Activated CD4-positive, alpha-beta T cell treated with anti-CD3 and anti-CD28 coated beads, Interleukin-2, Interleukin-6, amounts not matched to agents 100 ng/mL and 50 ng/mL, durations not matched to agents 16 hours and 8 hours (primary cell): Measurements from ENCODE around the gene ASCC2.
"Not testable (repeated sequence)": the region's sequence is repeated elsewhere in the genome, so short reads cannot be mapped to it uniquely, and the experiment has no call there.

ENCODE experiments used
- DNase-seq: peaks from one replicate; pipeline ENCODE4 v3.0.0-alpha.2; 2020

ASCC2 gene

DNA sequence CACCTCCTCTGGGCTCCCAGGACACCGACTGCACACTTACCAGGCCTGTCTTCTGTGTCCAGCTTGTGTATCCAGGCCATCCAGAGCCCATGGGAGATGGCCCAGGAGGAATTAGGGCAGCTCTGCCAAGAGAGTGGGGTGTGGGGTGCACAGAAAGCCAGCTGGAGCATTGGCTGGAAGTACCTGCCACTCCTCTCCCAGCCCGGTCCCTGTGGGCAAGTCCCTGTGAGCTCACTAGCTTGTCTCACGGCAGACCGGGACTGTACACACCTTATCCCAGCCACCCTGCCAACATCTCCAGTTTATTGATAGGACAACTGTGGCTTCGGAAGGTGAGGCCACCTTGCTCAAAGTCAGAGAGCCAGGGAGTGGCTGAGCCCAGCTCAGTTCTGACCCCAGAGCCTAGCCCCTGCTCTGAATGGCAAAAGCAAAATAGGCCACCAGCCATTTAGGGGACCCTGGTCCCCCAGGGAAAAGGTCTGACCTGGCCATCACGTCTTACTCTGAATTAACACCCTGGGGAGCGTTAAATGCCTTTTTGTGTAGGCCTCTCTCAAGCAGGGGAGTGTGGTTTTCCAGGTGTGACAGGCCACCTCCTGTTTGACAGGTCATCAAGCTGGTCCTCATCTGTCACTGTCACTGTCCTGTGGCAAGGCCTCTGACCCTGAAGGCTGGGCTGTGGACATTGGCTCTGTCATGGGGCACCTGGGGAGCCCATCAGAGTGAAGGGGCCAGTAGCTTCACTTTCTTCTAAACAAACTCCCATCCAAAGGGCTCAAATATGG, 55.8 kb downstream of the ASCC2 start:
- DNase-seq, result no peak

DNA sequence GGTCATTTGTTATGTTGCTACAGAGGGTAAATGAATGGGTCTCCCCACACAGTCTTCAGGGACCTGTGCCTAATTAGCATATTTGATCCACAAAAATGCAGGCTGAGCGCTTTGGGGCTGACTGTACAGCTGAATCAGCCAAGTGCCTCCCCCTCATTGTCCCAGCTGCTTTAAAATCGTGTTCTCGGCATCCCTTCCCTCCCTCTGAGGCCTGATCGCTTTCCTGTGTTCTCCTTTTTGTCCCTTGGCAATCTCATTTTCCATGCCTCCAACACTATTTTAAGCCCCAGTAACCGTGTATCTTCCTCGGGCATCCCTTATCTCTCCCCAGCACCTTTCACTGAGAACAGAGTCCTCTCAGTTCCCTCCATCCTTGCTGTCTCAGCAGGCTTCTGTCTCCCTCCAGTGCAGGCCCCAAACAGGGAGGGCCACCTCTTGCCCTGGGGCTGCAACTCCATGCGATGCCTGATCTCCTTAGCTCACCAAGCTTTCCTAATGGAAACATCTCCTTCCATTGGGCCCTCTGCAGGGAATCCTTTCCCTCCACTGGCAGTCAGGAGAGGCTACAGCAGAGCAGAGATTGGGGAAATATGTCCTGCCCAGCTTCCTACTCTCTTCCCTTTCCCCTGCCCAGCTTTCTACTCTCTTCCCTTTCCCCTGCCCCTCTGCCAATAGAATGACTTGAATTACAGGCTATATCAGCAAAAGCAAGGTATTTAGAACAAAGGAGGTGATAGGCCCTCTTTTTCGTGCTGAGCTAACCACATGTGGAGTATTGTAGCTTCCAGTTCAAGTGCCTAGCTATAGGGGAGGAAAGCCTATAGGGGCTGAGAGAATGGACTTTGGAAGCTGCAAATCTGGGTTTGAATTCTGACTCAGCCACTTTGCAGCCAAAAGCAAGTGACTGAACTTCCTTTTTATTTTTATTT, 57.1 kb downstream of the ASCC2 start:
- no peak for DNase-seq

DNA sequence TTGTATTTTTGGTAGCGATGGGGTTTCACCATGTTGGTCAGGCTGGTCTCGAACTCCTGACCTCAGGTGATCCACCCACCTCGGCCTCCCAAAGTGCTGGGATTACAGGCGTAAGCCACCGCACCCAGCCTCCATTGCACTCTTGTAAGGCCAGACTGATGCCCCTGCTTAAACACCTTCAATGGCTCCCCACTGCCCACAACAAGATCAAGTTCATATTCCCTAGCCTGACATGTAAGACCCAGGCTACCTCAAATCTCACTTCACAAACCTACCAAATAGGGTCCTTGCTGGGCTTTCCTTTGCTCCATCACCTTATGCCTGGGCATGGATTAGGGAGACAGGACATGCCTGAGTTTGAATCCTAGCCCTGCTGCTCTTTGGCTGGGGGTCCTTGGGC, 57.9 kb downstream of the ASCC2 start:
- DNase-seq, result no peak

DNA sequence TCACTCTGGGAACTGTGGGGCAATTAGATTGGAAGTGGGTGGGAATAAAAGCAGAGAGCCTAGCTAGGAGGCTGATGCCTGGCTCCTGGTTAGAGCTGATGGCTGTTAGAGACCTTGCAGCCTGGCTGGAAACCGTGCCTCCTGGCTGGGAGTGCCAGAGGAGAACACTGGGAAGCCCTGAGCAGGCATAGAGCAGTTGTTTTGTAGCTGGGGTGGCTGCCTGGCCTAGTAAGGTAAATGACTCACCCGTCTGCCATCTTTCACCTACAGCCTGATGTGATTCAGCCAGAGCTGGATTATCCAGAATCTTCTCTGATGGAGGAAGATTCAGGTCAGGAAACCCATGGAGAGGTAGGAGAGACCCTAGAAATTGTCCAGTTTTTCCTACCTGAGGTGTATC, 64.8 kb downstream of the ASCC2 start:
- no peak for DNase-seq

DNA sequence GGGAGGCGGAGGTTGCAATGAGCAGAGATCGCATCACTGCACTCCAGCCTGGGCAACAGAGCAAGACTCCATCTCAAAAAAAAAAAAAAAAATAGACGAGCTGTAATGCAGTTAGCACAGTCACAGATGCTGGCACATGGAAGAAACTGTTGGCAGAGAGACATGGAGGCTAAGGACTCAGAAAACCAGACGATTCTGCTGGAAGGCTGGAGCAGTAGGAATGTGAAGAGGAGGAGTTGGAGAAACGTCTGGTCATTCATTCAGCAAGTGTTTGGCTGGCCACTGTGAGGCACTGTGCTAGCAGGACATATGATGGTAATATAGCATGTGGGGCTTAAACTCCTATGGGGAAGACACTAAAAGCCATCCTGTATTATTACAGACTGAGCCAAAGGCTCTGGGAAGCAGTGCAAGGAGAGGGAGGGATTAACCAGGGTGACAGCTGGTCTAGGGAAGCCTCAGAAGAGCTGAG, 65.9 kb downstream of the ASCC2 start:
- no peak for DNase-seq

DNA sequence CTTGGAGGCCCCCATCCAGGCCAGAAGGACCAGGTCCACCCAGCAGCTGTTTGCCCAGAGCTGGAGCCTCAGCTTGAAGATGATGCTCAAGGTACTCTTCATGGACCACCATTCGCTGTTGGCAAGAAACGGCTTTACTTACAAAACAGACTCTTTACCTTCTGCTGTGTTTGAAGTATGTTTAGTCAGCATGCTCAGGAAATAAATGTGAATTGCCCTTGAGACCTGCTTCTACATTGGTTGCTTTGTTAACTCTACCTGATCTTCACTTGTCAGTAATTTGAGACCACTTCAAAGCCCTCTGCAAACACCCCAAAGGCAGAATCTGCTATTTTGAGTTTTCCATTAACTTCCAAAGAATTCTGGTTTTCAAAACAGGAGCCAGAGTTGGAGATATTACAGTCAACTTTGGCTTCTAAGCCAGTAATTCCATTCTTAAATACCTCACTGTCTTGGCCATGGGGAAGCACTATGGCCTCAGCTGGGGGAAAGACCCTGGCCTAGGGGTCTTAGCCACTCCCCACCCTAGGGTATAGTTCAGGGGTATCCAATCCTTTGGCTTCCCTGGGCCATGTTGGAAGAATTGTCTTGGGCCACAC, 68.3 kb downstream of the ASCC2 start:
- no peak for DNase-seq

DNA sequence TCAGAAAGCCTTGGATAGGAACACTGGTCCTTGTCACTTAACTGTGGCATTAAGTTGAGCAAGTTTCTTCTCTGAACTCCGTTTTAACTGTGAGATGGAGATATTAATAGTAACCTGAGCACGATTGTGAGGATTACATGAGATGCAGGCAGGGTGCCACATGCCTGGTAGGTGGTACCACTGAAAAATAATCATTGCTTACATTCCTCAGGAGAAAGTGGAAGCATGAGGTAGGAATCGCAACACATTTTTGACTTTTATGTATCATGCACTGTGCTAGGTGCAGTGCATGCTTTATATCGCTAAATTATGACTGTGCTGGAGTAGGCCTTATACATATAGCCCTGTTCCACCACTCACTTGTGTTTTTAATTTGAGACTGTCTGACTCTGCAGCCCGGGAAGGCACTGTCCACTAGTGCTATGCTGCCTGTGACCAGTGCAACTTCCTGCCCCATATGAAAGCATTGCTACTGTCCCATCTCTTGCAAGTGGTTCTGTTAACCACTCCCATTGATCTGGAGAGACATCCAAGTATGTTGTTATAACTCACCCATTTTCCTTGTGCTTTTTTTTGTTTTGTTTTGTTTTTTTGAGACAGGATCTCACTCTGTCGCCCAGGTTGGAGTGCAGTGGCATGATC, 69.9 kb downstream of the ASCC2 start:
- peak; percentile 8 for DNase-seq

DNA sequence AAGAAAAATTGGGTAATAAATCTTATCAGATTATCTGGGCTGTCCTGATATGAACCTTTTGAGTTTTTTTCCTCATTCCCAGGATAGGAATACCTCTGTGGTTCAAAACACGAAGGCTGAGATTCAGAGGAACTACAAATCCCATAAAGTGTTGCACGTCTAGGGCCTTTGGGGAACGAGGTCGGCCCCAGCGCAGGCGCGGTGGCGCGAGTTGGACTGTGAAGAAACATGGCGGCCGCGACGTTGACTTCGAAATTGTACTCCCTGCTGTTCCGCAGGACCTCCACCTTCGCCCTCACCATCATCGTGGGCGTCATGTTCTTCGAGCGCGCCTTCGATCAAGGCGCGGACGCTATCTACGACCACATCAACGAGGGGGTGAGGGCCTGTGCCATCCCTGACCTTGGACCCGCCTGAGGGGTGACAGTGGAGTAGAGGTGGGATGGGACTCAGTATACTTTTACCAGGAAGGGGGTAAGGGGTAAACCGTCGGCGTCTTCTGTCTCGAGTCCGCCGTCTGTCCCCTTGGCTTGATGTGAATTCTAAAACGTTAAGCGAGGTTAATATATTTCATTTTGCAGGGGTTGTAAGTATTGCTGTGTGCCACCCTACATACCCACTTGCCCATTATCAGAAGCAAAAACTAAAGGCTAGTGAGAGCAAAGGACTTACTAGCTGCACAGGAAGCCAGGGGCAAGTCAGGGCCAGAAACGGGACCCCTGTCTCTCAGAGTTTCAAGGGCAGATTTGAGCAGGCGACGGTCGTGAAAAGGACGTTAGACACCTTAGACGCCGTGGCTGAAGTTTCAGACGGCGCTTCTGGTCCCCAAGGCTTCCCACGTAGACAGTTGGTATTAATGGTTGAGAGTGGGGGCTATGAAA, 70.7 kb downstream of the ASCC2 start, which contains the start of gene UQCR10:
Gene UQCR10 (plus strand): TSS at position 199 of the 881 bp plus-strand sequence. CDS start 30 bp downstream, at position 229.
- peak; percentile 95 for DNase-seq

DNA sequence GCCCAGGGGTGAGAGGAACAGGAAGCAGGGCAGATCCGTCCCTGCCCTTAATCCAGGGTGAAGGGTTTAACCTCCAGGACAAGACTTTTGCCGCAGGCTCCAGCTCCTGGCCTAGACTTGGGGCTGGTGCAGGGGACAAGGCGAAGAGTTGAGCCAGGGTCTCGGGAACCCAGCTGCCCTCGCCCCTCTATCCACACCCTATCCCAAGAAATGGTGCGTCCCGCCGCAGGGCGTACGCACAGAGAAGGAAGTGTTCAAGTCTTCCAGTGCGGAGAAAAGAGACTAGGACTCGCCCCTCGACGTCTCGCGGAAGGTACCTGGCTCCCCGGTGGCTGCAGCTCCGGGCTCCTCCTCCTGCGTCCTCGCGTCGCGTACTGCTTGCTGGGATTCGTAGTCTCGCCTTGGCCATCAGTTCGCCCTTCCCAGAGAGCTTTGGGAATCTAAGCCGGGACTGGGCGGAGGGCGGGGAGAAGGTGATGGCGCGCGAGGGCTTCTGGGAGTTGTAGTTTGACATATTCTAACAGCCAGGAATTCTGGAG, 71.4 kb downstream of the ASCC2 start, which contains the start of gene ZMAT5:
Gene ZMAT5 (minus strand): TSS at position 376 of the 539 bp plus-strand sequence. CDS start 18,463 bp downstream, outside the sequence.
- DNase-seq, result peak; percentile 97

DNA sequence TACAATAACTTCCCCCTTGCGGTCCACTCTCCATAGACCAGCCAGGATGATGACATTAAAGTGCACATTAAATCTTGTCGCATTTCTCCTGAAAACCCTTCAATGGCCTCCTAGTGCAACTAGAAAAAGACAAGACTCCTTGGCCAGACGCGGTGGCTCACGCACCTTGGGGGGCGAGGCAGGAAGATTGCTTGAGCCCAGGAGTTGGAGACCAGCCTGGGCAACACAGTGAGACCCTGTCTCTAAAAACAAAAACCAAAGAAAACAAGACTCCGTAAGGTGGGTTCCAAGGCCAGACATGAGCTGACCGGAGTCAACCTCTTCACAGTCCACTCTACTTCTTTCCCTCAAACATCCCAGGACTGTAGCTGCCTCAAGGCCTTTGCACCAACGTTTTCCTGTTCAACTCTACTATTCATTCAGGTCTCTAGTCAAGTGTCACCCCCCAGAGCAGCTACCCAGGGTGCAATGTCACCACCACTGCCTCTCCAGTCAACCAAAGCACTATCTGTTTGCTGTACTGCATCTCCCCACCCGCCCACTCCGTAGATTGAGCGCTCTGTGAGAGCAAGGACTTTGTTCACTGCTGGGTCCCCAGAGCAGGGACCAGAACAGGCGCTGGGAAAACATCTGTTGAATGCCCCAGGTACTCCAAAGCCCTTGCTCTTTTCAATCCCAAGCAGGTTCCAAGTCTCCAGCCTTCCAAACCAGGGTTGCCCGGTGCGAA, 72.0 kb downstream of the ASCC2 start:
- peak; percentile 19 for DNase-seq

DNA sequence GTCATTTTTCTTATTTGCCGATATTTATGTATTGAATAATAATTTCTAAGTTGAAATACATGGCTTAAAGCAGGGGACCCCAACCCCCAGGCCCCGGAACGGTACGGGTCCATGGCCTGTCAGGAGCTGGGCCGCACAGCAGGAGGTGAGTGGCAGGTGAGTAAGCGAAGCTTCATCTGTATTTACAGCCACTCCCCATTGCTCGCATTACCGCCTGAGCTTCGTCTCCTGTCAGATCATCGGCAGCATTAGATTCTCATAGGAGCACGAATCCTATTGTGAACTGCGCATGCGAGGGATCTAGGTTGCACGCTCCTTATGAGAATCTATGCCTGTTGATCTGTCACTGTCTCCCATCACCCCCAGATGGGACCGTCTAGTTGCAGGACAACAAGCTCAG, 75.8 kb downstream of the ASCC2 start:
- no peak for DNase-seq

DNA sequence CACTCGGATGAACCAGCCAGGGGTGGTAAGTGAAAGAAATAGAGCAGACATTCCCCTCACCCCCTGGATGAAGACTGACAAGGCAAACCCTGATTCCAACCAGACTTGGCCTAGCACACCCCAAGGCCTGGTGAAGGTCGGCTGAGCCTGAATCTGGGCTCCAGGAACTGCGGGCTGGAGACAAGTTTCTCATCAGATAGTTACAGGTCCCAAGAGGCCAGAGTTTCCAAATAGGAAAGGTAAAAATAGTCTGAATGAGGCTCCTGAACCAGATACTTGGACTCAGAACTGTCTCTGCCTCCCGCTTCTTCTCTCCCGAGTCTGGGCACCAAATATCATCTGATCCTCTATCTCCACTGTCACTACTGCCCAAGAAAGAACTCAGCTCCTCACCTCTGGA, 79.1 kb downstream of the ASCC2 start:
- no peak for DNase-seq

DNA sequence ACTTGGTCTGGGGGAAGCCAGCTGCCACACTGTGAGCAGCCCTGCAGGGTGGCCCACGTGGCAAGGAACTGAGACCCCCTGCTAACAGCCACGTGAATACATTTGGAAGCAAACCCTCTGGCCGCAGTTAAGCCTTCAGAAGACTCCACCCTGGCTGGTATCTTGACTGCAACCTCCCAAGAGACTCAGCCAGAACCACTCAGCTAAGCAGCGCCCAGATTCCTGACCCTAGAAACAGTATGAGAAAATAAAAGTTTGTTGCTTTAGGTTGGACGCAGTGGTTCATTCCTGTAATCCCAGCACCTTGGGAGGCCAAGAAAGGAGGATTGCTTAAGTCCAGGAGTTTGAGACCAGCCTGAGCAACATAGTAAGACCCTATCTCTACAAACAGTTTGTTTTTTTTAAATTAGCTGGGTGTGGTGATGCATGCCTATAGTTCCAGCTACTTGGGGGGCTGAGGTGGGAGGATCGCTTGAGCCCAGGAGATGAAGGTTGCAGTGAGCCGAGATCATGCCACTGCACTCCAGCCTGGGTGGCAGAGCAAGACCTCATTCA, 79.9 kb downstream of the ASCC2 start:
- DNase-seq, result no peak

DNA sequence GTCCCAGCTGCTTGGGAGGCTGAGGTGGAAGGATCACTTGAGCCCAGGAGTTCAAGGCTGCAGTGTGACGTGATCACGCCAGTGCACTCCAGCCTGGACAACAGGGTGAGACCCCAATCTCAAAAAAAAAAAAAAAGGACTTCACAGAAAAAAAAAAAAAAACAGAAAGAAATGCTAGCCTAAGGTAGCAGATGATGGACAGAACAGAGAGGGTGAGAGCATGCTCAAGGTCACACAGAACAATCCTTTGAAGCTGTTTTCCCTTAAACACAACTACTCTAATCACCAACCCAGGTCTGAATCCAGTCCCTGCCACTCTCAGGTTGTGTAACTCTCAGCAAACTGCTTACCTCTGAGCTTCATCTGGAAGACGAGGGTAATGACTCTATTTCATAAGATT, 81.0 kb downstream of the ASCC2 start:
- no peak for DNase-seq

DNA sequence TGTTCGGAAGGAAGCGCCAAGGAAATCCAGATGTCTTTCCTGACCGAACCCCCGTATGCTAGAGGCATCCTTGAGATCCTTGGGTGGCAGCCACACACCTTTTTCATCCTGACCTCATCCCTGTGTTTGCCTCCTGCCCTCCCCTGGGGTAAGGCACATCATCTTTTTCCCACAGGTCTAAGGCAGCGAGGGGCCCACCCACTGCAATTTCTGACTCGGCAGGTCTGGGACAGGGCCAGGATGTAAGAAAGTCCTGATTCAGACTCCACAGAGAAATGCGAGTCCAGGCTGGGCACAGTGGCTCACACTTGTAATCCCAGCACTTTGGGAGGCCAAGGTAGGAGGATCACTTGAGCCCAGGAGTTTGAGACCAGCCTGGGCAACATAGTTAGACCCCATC, 81.7 kb downstream of the ASCC2 start:
- no peak for DNase-seq

DNA sequence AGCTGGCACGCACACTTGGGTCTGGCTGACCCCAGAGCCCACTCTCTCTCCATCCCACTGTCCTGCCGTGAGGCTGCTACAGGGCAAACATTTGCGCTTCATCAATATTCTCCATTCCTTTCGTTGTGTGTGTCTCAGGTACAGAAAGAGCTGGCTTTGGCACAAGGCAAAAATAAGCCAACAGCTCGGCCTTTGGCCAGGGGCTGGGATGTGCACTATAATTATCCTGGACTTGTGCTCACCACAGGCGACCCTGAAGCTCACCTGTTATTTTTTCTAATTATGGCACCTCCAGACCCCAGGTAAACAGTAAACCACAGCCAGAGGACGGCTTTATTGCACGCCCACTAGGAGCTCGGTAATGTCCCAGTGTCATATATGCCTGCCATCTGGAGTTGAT, 82.2 kb downstream of the ASCC2 start:
- no peak for DNase-seq

DNA sequence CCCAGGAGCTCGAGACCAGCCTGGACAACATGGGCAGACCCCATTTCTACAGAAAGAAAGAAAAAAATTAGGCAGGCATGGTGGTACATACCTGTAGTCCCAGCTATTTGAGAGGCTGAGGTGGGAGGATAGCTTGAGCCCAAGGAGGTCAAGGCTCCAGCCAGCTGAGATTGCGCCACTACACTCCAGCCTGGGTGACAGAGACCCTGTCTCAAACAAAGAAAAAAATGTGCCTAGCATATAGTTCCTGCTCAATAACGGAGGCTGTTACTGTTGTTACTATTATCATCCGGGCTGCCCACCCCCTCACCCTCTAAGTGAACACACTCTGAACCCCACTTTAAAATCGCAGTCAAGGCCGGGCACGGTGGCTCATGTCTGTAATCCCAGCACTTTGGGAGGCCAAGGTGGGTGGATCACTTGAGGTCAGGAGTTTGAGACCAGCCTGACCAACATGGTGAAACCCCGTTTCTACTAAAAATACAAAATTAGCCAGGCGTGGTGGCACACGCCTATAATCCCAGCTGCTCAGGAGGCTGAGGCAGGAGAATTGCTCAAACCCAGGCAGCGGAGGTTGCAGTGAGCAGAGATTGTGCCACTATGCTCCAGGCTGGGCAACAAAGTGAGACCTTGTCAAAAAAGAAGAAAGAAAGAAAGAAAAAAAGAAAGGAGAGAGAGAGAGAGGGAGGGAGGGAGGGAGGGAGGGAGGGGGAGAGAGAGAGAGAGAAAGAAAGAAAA, 83.2 kb downstream of the ASCC2 start:
- DNase-seq, result not testable (repeated sequence)

DNA sequence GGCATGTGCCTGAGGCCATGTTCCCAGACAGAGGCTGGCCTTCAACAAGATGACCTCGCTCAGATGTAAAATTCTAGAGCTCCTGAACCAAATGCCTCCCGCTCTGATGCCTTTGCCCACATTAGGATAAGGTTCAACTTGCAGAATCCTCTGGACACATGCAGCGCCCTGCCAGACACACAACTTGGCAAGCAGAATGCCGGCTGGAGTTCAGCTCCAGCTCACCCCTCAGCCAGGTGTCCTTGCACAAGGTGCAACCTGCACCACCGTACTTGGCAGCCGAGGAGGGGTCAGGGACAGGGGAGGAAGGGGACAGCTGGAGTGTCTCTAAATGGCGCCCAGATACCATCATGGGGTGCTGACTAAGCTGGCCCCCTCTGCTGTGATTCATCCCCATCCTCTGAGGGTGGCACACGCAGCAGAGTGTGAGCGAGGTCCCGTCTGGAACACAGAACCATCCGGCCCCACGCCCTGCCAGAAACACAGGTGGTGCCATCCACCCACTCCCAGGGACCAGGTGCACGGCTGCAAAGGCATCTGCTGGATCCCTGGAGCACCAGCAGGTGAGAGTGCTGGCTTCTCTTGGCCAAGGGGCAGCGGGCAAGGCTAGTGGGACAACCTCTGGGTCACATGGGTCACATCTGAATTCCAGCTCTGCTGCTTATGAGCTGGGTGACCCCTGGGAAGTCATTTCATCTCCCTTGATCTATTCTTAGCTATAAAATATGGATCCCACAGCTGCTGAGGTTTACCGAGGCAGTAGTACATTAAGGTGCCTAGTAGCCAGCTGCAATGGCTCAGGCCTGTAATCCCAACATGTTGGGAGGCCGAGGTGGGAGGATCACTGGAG, 84.0 kb downstream of the ASCC2 start:
- DNase-seq, result no peak

DNA sequence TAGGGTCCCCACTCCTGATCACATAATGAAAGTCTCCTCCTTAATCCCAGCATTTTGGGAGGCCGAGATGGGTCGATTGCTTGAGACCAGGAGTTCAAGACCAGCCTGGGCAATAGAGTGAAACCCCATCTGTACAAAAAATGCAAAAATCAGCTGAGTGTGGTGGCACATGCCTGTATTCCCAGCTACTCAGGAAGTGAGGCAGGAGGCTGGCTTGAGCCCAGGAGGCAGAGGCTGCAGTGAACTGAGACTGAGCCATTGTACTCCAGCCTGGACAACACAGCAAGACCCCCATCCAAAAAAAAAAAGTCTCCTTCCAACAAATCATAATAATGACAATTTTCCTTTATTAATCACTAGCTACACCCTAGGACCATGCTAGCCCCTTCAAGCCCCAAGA, 86.4 kb downstream of the ASCC2 start:
- DNase-seq, result no peak
